Mammary epithelial cell (primary cell): ENCODE measurements around the gene STX18.

Source experiments
- EZH2 ChIP-seq: IDR thresholded peaks from 2 replicates; pipeline ENCODE4 v1.6.1; 2012; ENCODE audit warnings: low read length, inconsistent platforms, borderline replicate concordance
- TF ChIP-seq, protein P1 (sequence below), 2 donors: IDR thresholded peaks in 1 of 2; conservative IDR thresholded peaks in 1 of 2; 2 replicates each; pipeline ENCODE4 v1.5.1; 2011 to 2012; ENCODE audit warnings: inconsistent platforms in 2 of 2, low read length in 2 of 2, mild to moderate bottlenecking in 2 of 2, control low read depth in 1 of 2, low read depth in 1 of 2; ENCODE audit not compliant: insufficient read depth in 1 of 2; ENCODE audit errors: extremely low read depth in 1 of 2

DNA sequence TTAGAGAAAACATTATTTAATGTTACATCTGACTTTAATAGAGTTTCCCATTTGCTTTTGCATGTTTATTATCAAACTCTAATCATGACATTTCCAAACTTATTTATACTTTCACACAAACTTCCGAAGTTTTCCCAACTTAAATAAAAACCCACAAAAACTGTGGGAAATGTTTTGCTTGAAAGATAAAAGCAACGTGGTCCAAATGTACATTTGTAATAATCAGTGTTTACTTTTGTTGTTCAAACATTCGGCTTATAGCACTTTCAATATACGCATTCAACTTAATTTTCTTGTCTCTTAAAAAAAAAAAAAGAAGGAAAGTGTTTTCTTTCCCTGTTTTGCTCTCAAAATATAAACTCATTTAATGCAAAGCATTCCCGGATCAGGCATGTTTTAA lies 51.0 kb downstream of the STX18 start:
- TF ChIP-seq, protein P1, sequence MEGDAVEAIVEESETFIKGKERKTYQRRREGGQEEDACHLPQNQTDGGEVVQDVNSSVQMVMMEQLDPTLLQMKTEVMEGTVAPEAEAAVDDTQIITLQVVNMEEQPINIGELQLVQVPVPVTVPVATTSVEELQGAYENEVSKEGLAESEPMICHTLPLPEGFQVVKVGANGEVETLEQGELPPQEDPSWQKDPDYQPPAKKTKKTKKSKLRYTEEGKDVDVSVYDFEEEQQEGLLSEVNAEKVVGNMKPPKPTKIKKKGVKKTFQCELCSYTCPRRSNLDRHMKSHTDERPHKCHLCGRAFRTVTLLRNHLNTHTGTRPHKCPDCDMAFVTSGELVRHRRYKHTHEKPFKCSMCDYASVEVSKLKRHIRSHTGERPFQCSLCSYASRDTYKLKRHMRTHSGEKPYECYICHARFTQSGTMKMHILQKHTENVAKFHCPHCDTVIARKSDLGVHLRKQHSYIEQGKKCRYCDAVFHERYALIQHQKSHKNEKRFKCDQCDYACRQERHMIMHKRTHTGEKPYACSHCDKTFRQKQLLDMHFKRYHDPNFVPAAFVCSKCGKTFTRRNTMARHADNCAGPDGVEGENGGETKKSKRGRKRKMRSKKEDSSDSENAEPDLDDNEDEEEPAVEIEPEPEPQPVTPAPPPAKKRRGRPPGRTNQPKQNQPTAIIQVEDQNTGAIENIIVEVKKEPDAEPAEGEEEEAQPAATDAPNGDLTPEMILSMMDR (conservative IDR thresholded peaks at IDR 0.05 in 1 of 2, IDR thresholded peaks at IDR 0.05 in 1 of 2; ENCODE audit: extremely low read depth in 1 of 2, insufficient read depth in 1 of 2, low read depth in 1 of 2, low read length in 2 of 2) = no peak
- TF ChIP-seq EZH2 = no peak
